ENCODE data around the gene NFX1.
"Not testable (repeated sequence)": the region's sequence is repeated elsewhere in the genome, so short reads cannot be mapped to it uniquely, and the experiment has no call there.

Gene NFX1

GRCh38 chr9:33341182-33341581 is 50.9 kb downstream of the NFX1 start:
- no peak for TF ChIP-seq POLR2A (IDR thresholded peaks at IDR 0.05; ENCODE audit: low read depth, low read length)
- DNase-seq (ENCODE audit: insufficient read length, low spot score) (no peak), FAIRE-seq (no peak)

GRCh38 chr9:33344145-33344544 is 53.8 kb downstream of the NFX1 start:
- TF ChIP-seq POLR2A (IDR thresholded peaks at IDR 0.05; ENCODE audit: low read depth, low read length), result no peak
- FAIRE-seq (no peak), DNase-seq (ENCODE audit: insufficient read length, low spot score) (no peak)

- no peak for DNase-seq (ENCODE audit: insufficient read length, low spot score)
- no peak for FAIRE-seq
- no peak for TF ChIP-seq POLR2A (IDR thresholded peaks at IDR 0.05; ENCODE audit: low read depth, low read length)
These were observed 56.2 kb downstream of the NFX1 start for GRCh38 chr9:33346564-33346963.

- TF ChIP-seq POLR2A (IDR thresholded peaks at IDR 0.05; ENCODE audit: low read depth, low read length), result no peak
- no peak for DNase-seq (ENCODE audit: insufficient read length, low spot score)
- no peak for FAIRE-seq
These were observed 58.7 kb downstream of the NFX1 start for GRCh38 chr9:33348998-33349397.

- FAIRE-seq (no peak), DNase-seq (ENCODE audit: insufficient read length, low spot score) (no peak)
- no peak for TF ChIP-seq POLR2A (IDR thresholded peaks at IDR 0.05; ENCODE audit: low read depth, low read length)
These were observed 59.4 kb downstream of the NFX1 start for GRCh38 chr9:33349743-33350142.

GRCh38 chr9:33350310-33350709 is 60.0 kb downstream of the NFX1 start:
- TF ChIP-seq POLR2A (IDR thresholded peaks at IDR 0.05; ENCODE audit: low read depth, low read length), result no peak
- FAIRE-seq (no peak), DNase-seq (ENCODE audit: insufficient read length, low spot score) (peak; percentile 12)

- TF ChIP-seq POLR2A (IDR thresholded peaks at IDR 0.05; ENCODE audit: low read depth, low read length), result no peak
- FAIRE-seq, result no peak
- DNase-seq (ENCODE audit: insufficient read length, low spot score), result no peak
These were observed 61.2 kb downstream of the NFX1 start for GRCh38 chr9:33351547-33351946.

- no peak for TF ChIP-seq POLR2A (IDR thresholded peaks at IDR 0.05; ENCODE audit: low read depth, low read length)
- DNase-seq (ENCODE audit: insufficient read length, low spot score) (no peak), FAIRE-seq (no peak)
These were observed 64.4 kb downstream of the NFX1 start for GRCh38 chr9:33354651-33355211.

GRCh38 chr9:33355933-33356332 is 65.6 kb downstream of the NFX1 start:
- FAIRE-seq (no peak), DNase-seq (ENCODE audit: insufficient read length, low spot score) (no peak)
- TF ChIP-seq POLR2A (IDR thresholded peaks at IDR 0.05; ENCODE audit: low read depth, low read length), result no peak

- not testable (repeated sequence) for DNase-seq (ENCODE audit: insufficient read length, low spot score); FAIRE-seq
These were observed 68.3 kb downstream of the NFX1 start for GRCh38 chr9:33358641-33359040.

- DNase-seq (ENCODE audit: insufficient read length, low spot score) (no peak), FAIRE-seq (no peak)
- no peak for TF ChIP-seq POLR2A (IDR thresholded peaks at IDR 0.05; ENCODE audit: low read depth, low read length)
These were observed 73.8 kb downstream of the NFX1 start for GRCh38 chr9:33364127-33364526.

- FAIRE-seq; DNase-seq (ENCODE audit: insufficient read length, low spot score): not testable (repeated sequence)
These were observed 74.5 kb downstream of the NFX1 start for GRCh38 chr9:33364814-33365213.

GRCh38 chr9:33366979-33367480 is 76.7 kb downstream of the NFX1 start:
- no peak for DNase-seq (ENCODE audit: insufficient read length, low spot score)
- no peak for TF ChIP-seq POLR2A (IDR thresholded peaks at IDR 0.05; ENCODE audit: low read depth, low read length)
- FAIRE-seq, result no peak

- TF ChIP-seq POLR2A (IDR thresholded peaks at IDR 0.05; ENCODE audit: low read depth, low read length), result no peak
- FAIRE-seq (no peak), DNase-seq (ENCODE audit: insufficient read length, low spot score) (no peak)
These were observed 82.6 kb downstream of the NFX1 start for GRCh38 chr9:33372900-33373299.

GRCh38 chr9:33374190-33374589 is 83.9 kb downstream of the NFX1 start:
- DNase-seq (ENCODE audit: insufficient read length, low spot score), result no peak
- no peak for FAIRE-seq
- TF ChIP-seq POLR2A (IDR thresholded peaks at IDR 0.05; ENCODE audit: low read depth, low read length), result no peak

Measured in H54 (cell line).